Measurements from ENCODE around the gene MED27. TPM values are rescaled to one million over a fixed set of nuclear protein-coding genes. Genes with fewer than 3 reads are reported as not detected.

MED27 gene
- total and polyA plus RNA-seq, 2 of the 13 experiments (the other 11 are each of a cell fraction or from before 2014, with no cell fraction given): 16.9 to 19.0 TPM

GRCh38 chr9:131959887-131960286 lies 119.8 kb downstream of the MED27 start:
- no peak overlapping the region for H2AFZ ChIP-seq (ENCODE audit: low read length)
- CTCF ChIA-PET (ENCODE audit: low intra/inter-chr PET ratio, low total read pairs): no interaction called here
- H3K9ac ChIP-seq (ENCODE audit: insufficient read depth, low read depth, low read length): no peak overlapping the region
- in situ Hi-C loops (cut with HindIII; ENCODE audit: extremely low pct_ligation_motif_present, low pct_unique_long_range_greater_than_20kb) (loop anchor here (10.0 kb wide), 1 partner anchor 65 kb away; no protein-coding TSS in a partner anchor), intact Hi-C loops (cut with micrococcal nuclease; ENCODE audit: unreplicated experiment) (no loop called here)
- no peak overlapping the region for H3K4me3 ChIP-seq (replicated peaks in 1 of 3; ENCODE audit: insufficient read depth in 1 of 3, low read depth in 2 of 3, low read length in 3 of 3)
- POLR2A ChIA-PET: no interaction called here
- H3K9me3 ChIP-seq (ENCODE audit: low read length): no peaks in the 10 kb centered on the region
- no peaks in the 10 kb centered on the region for H3K4me1 ChIP-seq (ENCODE audit: insufficient read depth, low read length)
- ATAC-seq: no peak
- no peaks in the 10 kb centered on the region for H3K27me3 ChIP-seq (ENCODE audit: control insufficient read depth in 1 of 2, insufficient read depth in 2 of 2, low read length in 2 of 2)
- 0 out of 2 replicates have a peak, but pooled peaks cover 3% of the 10 kb centered on the region for H4K20me1 ChIP-seq (ENCODE audit: insufficient read depth, low read length)
- no peaks in the 10 kb centered on the region for H3K79me2 ChIP-seq (ENCODE audit: insufficient read depth, low read length)
- no peak overlapping the region for H3K4me2 ChIP-seq (ENCODE audit: low read depth, low read length)
- BruUV-seq (replicated peaks): no TSS peak
- WGBS (ENCODE audit: low lambda C conversion rate): 87% methylated on average over 2 of the region's 2 CpGs
- no peak overlapping the region for H3K27ac ChIP-seq (ENCODE audit: extremely low read length, insufficient read depth, low read length)
- peaks cover 0 to 4% of the 10 kb centered on the region in 2 experiments; a peak in 1 of 5 replicates for H3K36me3 ChIP-seq (replicated peaks in 1 of 2; ENCODE audit: control insufficient read depth in 1 of 2, insufficient read depth in 2 of 2, low read length in 2 of 2)
- DNase-seq (ENCODE audit: low spot score): no peak
- no peak for TF ChIP-seq ZNF569 (CRISPR knock-in tag; IDR thresholded peaks at IDR 0.05; ENCODE audit: borderline replicate concordance)
- TF ChIP-seq LRRFIP1 (CRISPR knock-in tag; conservative IDR thresholded peaks at IDR 0.05): no peak
- no peak for TF ChIP-seq EZH2 (conservative IDR thresholded peaks at IDR 0.05; ENCODE audit: low read depth, low read length)
- TF ChIP-seq EHMT2 (IDR thresholded peaks at IDR 0.05; ENCODE audit: borderline replicate concordance, low read depth, low read length): no peak
- no peak for TF ChIP-seq HOXA3 (CRISPR knock-in tag; IDR thresholded peaks at IDR 0.05)
- TF ChIP-seq ZNF550 (CRISPR knock-in tag; IDR thresholded peaks at IDR 0.05; ENCODE audit: borderline replicate concordance): no peak
- no peak for FAIRE-seq

- FAIRE-seq (no peak), DNase-seq (ENCODE audit: low spot score) (no peak), ATAC-seq (no peak)
- H3K79me2 ChIP-seq (ENCODE audit: insufficient read depth, low read length): no peaks in the 10 kb centered on the region
- H2AFZ ChIP-seq (ENCODE audit: low read length): no peak overlapping the region
- no peak overlapping the region for H3K4me2 ChIP-seq (ENCODE audit: low read depth, low read length)
- H3K4me1 ChIP-seq (ENCODE audit: insufficient read depth, low read length): no peaks in the 10 kb centered on the region
- intact Hi-C loops (cut with micrococcal nuclease; ENCODE audit: unreplicated experiment): no loop called here
- H3K27me3 ChIP-seq (ENCODE audit: control insufficient read depth in 1 of 2, insufficient read depth in 2 of 2, low read length in 2 of 2): no peaks in the 10 kb centered on the region
- no peak overlapping the region for H3K27ac ChIP-seq (ENCODE audit: extremely low read length, insufficient read depth, low read length)
- 0 out of 2 replicates have a peak, but pooled peaks cover 3% of the 10 kb centered on the region for H4K20me1 ChIP-seq (ENCODE audit: insufficient read depth, low read length)
- CTCF ChIA-PET (ENCODE audit: low intra/inter-chr PET ratio, low total read pairs): no interaction called here
- H3K9me3 ChIP-seq (ENCODE audit: low read length): no peaks in the 10 kb centered on the region
- H3K9ac ChIP-seq (ENCODE audit: insufficient read depth, low read depth, low read length): no peak overlapping the region
- in situ Hi-C loops (cut with HindIII; ENCODE audit: extremely low pct_ligation_motif_present, low pct_unique_long_range_greater_than_20kb): no loop called here
- H3K36me3 ChIP-seq (replicated peaks in 1 of 2; ENCODE audit: control insufficient read depth in 1 of 2, insufficient read depth in 2 of 2, low read length in 2 of 2): peaks cover 0 to 4% of the 10 kb centered on the region in 2 experiments; a peak in 1 of 5 replicates
- WGBS (ENCODE audit: low lambda C conversion rate): 98% methylated on average over 3 of the region's 3 CpGs
- BruUV-seq (replicated peaks): no TSS peak
- H3K4me3 ChIP-seq (replicated peaks in 1 of 3; ENCODE audit: insufficient read depth in 1 of 3, low read depth in 2 of 3, low read length in 3 of 3): no peak overlapping the region
- POLR2A ChIA-PET: no interaction called here
- TF ChIP-seq KLF12 (CRISPR knock-in tag; IDR thresholded peaks at IDR 0.05; ENCODE audit: borderline replicate concordance) (no peak), ZFY (CRISPR knock-in tag; IDR thresholded peaks at IDR 0.05) (no peak), SAP130 (CRISPR knock-in tag; IDR thresholded peaks at IDR 0.05; ENCODE audit: low read depth) (no peak), ZFP37 (CRISPR knock-in tag; IDR thresholded peaks at IDR 0.05; ENCODE audit: borderline replicate concordance) (no peak), SMARCC2 (IDR thresholded peaks at IDR 0.05) (no peak), PHF20 (CRISPR knock-in tag; IDR thresholded peaks at IDR 0.05) (no peak), FOXC1 (CRISPR knock-in tag; IDR thresholded peaks at IDR 0.05; ENCODE audit: borderline replicate concordance) (no peak)
Observed at GRCh38 chr9:131959056-131959455, 120.6 kb downstream of the MED27 start.
